Measurements from ENCODE around the gene CRKL.

The CRKL gene

GRCh38 chr22:20998411-20999336 lies 81.5 kb downstream of the CRKL start:
- DNase-seq = no peak

- no peak for DNase-seq
Observed at GRCh38 chr22:20999350-21000206, 82.4 kb downstream of the CRKL start.

GRCh38 chr22:21000207-21000986 lies 83.2 kb downstream of the CRKL start:
- peak in 1 of 2 experiments; percentile 38 for DNase-seq

GRCh38 chr22:21000987-21001600 lies 83.9 kb downstream of the CRKL start:
- peak in 1 of 2 experiments; percentile 76 for DNase-seq

GRCh38 chr22:21001601-21002325 lies 84.6 kb downstream of the CRKL start, which contains the start of gene THAP7:
Gene THAP7 (minus strand): TSS chr22:21002118. CDS start chr22:21001911, 207 bp downstream.
- DNase-seq = peak; percentile 97 to 99

Data from NCI-H446 (cell line).